ENCODE results near the gene EFHB.
A peak's percentile ranks its signal among the peaks of the same experiment; 100 is the strongest.

The EFHB gene

GRCh38 chr3:19934098-19934566 lies at the start of gene EFHB:
EFHB (minus strand) TSS chr3:19934217; CDS start chr3:19934018, 199 bp downstream.
- TF ChIP-seq CTCF (IDR thresholded peaks at IDR 0.05): no peak
- Histone ChIP-seq H3K4me3 (ENCODE audit: low read depth in 1 of 2, low read length in 1 of 2) (no peak within 1 kb of the TSS), H3K9me3 (no peaks in the 10 kb centered on the region), H3K36me3 (no peaks in the 10 kb centered on the region), H3K27ac (no peak within 1 kb of the TSS), H3K4me1 (ENCODE audit: control insufficient read depth in 1 of 2, insufficient read depth in 1 of 2, low read depth in 1 of 2, low read length in 1 of 2) (peaks cover 22 to 23% of the 10 kb centered on the region in 2 experiments), H3K27me3 (peaks cover 27% of the 10 kb centered on the region)

- TF ChIP-seq CTCF (IDR thresholded peaks at IDR 0.05): no peak
- peak overlapping the region; percentile 19 for H3K27ac ChIP-seq
- H3K36me3 ChIP-seq: peaks cover 51% of the 10 kb centered on the region
- H3K4me3 ChIP-seq (ENCODE audit: low read depth in 1 of 2, low read length in 1 of 2): no peak overlapping the region
- H3K27me3 ChIP-seq: no peaks in the 10 kb centered on the region
- H3K4me1 ChIP-seq (ENCODE audit: control insufficient read depth in 1 of 2, insufficient read depth in 1 of 2, low read depth in 1 of 2, low read length in 1 of 2): no peaks in the 10 kb centered on the region
- H3K9me3 ChIP-seq: no peaks in the 10 kb centered on the region
Observed at GRCh38 chr3:19972054-19972453, 38.0 kb upstream of the EFHB start.

- no peak overlapping the region for H3K27ac ChIP-seq
- no peak overlapping the region for H3K4me3 ChIP-seq (ENCODE audit: low read depth in 1 of 2, low read length in 1 of 2)
- no peak for TF ChIP-seq CTCF (IDR thresholded peaks at IDR 0.05)
- H3K27me3 ChIP-seq: no peaks in the 10 kb centered on the region
- no peaks in the 10 kb centered on the region for H3K9me3 ChIP-seq
- peaks cover 37% of the 10 kb centered on the region for H3K36me3 ChIP-seq
- no peaks in the 10 kb centered on the region for H3K4me1 ChIP-seq (ENCODE audit: control insufficient read depth in 1 of 2, insufficient read depth in 1 of 2, low read depth in 1 of 2, low read length in 1 of 2)
Observed at GRCh38 chr3:19970327-19970726, 36.3 kb upstream of the EFHB start.

- Histone ChIP-seq H3K36me3 (peaks cover 24% of the 10 kb centered on the region), H3K4me1 (ENCODE audit: control insufficient read depth in 1 of 2, insufficient read depth in 1 of 2, low read depth in 1 of 2, low read length in 1 of 2) (peaks cover 5 to 8% of the 10 kb centered on the region in 2 experiments), H3K9me3 (no peaks in the 10 kb centered on the region), H3K27ac (no peak overlapping the region), H3K27me3 (no peaks in the 10 kb centered on the region), H3K4me3 (ENCODE audit: low read depth in 1 of 2, low read length in 1 of 2) (no peak overlapping the region)
- TF ChIP-seq CTCF (IDR thresholded peaks at IDR 0.05): no peak
Observed at GRCh38 chr3:19967812-19968211, 33.8 kb upstream of the EFHB start.

- Histone ChIP-seq H3K4me1 (ENCODE audit: control insufficient read depth in 1 of 2, insufficient read depth in 1 of 2, low read depth in 1 of 2, low read length in 1 of 2) (peaks cover 5 to 8% of the 10 kb centered on the region in 2 experiments), H3K4me3 (ENCODE audit: low read depth in 1 of 2, low read length in 1 of 2) (no peak overlapping the region), H3K36me3 (peaks cover 26% of the 10 kb centered on the region), H3K27me3 (no peaks in the 10 kb centered on the region), H3K9me3 (no peaks in the 10 kb centered on the region), H3K27ac (no peak overlapping the region)
- no peak for TF ChIP-seq CTCF (IDR thresholded peaks at IDR 0.05)
Observed at GRCh38 chr3:19967208-19967607, 33.2 kb upstream of the EFHB start.

- no peak for TF ChIP-seq CTCF (IDR thresholded peaks at IDR 0.05)
- no peak overlapping the region for H3K4me3 ChIP-seq (ENCODE audit: low read depth in 1 of 2, low read length in 1 of 2)
- H3K9me3 ChIP-seq: no peaks in the 10 kb centered on the region
- H3K27me3 ChIP-seq: no peaks in the 10 kb centered on the region
- H3K36me3 ChIP-seq: peaks cover 32% of the 10 kb centered on the region
- peaks cover 8 to 11% of the 10 kb centered on the region in 2 experiments for H3K4me1 ChIP-seq (ENCODE audit: control insufficient read depth in 1 of 2, insufficient read depth in 1 of 2, low read depth in 1 of 2, low read length in 1 of 2)
- H3K27ac ChIP-seq: no peak overlapping the region
Observed at GRCh38 chr3:19961960-19962359, 27.9 kb upstream of the EFHB start.

All from neutrophil (primary cell).